Muscle layer of colon (tissue), 2 donors: ENCODE results near the gene CHRDL1.
"Not testable (repeated sequence)": the region's sequence is repeated elsewhere in the genome, so short reads cannot be mapped to it uniquely, and the experiment has no call there.

Experiments used
- H3K27ac ChIP-seq: one replicate; pipeline ENCODE4 v1.7.0; 2013; ENCODE audit warnings: low read depth, mild to moderate bottlenecking, low read length, moderate library complexity
- H3K27me3 ChIP-seq, 2 donors: one replicate each; pipeline ENCODE4 v1.7.0; 2013; ENCODE audit warnings: low read length in 2 of 2, mild to moderate bottlenecking in 2 of 2; ENCODE audit not compliant: insufficient read depth in 2 of 2, control insufficient read depth in 1 of 2
- H3K36me3 ChIP-seq: one replicate; pipeline ENCODE4 v1.7.0; 2013; ENCODE audit warnings: mild to moderate bottlenecking, low read length; ENCODE audit not compliant: insufficient read depth
- H3K4me1 ChIP-seq: one replicate; pipeline ENCODE4 v1.7.0; 2013; ENCODE audit warnings: mild to moderate bottlenecking, low read length; ENCODE audit not compliant: insufficient read depth
- H3K4me3 ChIP-seq, 2 donors: one replicate each; pipeline ENCODE4 v1.7.0; 2013; ENCODE audit warnings: low read length in 2 of 2, low read depth in 1 of 2, mild to moderate bottlenecking in 1 of 2, moderate library complexity in 1 of 2
- H3K9ac ChIP-seq: one replicate; pipeline ENCODE4 v1.7.0; 2013; ENCODE audit warnings: low read length
- H3K9me3 ChIP-seq: one replicate; pipeline ENCODE4 v1.7.0; 2013; ENCODE audit warnings: mild to moderate bottlenecking, low read length
- donor health status: abdominal sarcoma.
- donor health status: Adenocarcinoma of cecum.

CHRDL1 gene

GRCh38 chrX:110657073-110657472, 138.5 kb downstream of the CHRDL1 start:
- Histone ChIP-seq H3K27ac (no peak overlapping the region), H3K27me3 (peaks cover 0 to 4% of the 10 kb centered on the region in 2 donors), H3K9ac (no peak overlapping the region), H3K4me1 (no peaks in the 10 kb centered on the region), H3K36me3 (no peaks in the 10 kb centered on the region), H3K9me3 (peaks cover 4% of the 10 kb centered on the region), H3K4me3 (no peak overlapping the region)

GRCh38 chrX:110654280-110654679, 141.3 kb downstream of the CHRDL1 start:
- H3K4me1 ChIP-seq, H3K4me3 ChIP-seq, H3K36me3 ChIP-seq, H3K9ac ChIP-seq, H3K27me3 ChIP-seq, H3K27ac ChIP-seq, H3K9me3 ChIP-seq: not testable (repeated sequence)

- H3K27ac ChIP-seq: no peak overlapping the region
- H3K9ac ChIP-seq: no peak overlapping the region
- no peaks in the 10 kb centered on the region for H3K4me1 ChIP-seq
- H3K36me3 ChIP-seq: no peaks in the 10 kb centered on the region
- no peaks in the 10 kb centered on the region for H3K9me3 ChIP-seq
- H3K4me3 ChIP-seq: no peak overlapping the region
- no peaks in the 10 kb centered on the region for H3K27me3 ChIP-seq
These were observed 149.2 kb downstream of the CHRDL1 start for GRCh38 chrX:110646386-110646785.
